ENCODE data around the gene UCKL1.
"Not testable (repeated sequence)": the region's sequence is repeated elsewhere in the genome, so short reads cannot be mapped to it uniquely, and the experiment has no call there.

Gene UCKL1

GRCh38 chr20:63955827-63956663 lies at the start of gene UCKL1:
Gene UCKL1 (minus strand): TSS chr20:63956416. CDS start chr20:63956372, 44 bp downstream.
- peak; percentile 79 for DNase-seq (ENCODE audit: low spot score)

- DNase-seq (ENCODE audit: low spot score): no peak
Measured at GRCh38 chr20:64005394-64005793, 49.2 kb upstream of the UCKL1 start.

GRCh38 chr20:64003960-64004725 lies 47.9 kb upstream of the UCKL1 start:
- no peak for DNase-seq (ENCODE audit: low spot score)

- DNase-seq (ENCODE audit: low spot score): no peak
Measured at GRCh38 chr20:64001607-64002011, 45.4 kb upstream of the UCKL1 start.

GRCh38 chr20:64000906-64001305 lies 44.7 kb upstream of the UCKL1 start:
- DNase-seq (ENCODE audit: low spot score): no peak

GRCh38 chr20:63982937-63983336 lies 26.7 kb upstream of the UCKL1 start:
- no peak for DNase-seq (ENCODE audit: low spot score)

- DNase-seq (ENCODE audit: low spot score): peak; percentile 99
Measured at GRCh38 chr20:63980806-63981728, 24.9 kb upstream of the UCKL1 start, which contains the start of gene PRPF6. Gene PRPF6 (plus strand): TSS chr20:63981132. CDS start chr20:63981246, 114 bp downstream.

GRCh38 chr20:63980317-63980805 lies 24.1 kb upstream of the UCKL1 start:
- no peak for DNase-seq (ENCODE audit: low spot score)

GRCh38 chr20:63979557-63980316 lies 23.5 kb upstream of the UCKL1 start, which contains the start of gene SAMD10:
Gene SAMD10 (minus strand): TSS chr20:63979642. CDS start chr20:63979467, 175 bp downstream.
- DNase-seq (ENCODE audit: low spot score): no peak

- DNase-seq (ENCODE audit: low spot score): no peak
Measured at GRCh38 chr20:63979229-63979556, 23.0 kb upstream of the UCKL1 start.

GRCh38 chr20:63978319-63979228 lies 22.4 kb upstream of the UCKL1 start:
- DNase-seq (ENCODE audit: low spot score): no peak

GRCh38 chr20:63977739-63978276 lies 21.6 kb upstream of the UCKL1 start:
- no peak for DNase-seq (ENCODE audit: low spot score)

- DNase-seq (ENCODE audit: low spot score): no peak
Measured at GRCh38 chr20:63976980-63977738, 20.9 kb upstream of the UCKL1 start.

- not testable (repeated sequence) for DNase-seq (ENCODE audit: low spot score)
Measured at GRCh38 chr20:63976511-63976910, 20.3 kb upstream of the UCKL1 start.

GRCh38 chr20:63974402-63975200 lies 18.4 kb upstream of the UCKL1 start:
- no peak for DNase-seq (ENCODE audit: low spot score)

GRCh38 chr20:63973636-63974401 lies 17.6 kb upstream of the UCKL1 start:
- DNase-seq (ENCODE audit: low spot score): peak; percentile 86

- no peak for DNase-seq (ENCODE audit: low spot score)
Measured at GRCh38 chr20:63973160-63973479, 16.9 kb upstream of the UCKL1 start.
